Measurements from ENCODE around the gene MRPS2. TPM values are rescaled to one million over a fixed set of nuclear protein-coding genes. Genes with fewer than 3 reads are reported as not detected.

MRPS2 gene
- total and polyA plus RNA-seq, 2 experiments from 2014 or later, result 76.2 to 79.9 TPM

GRCh38 chr9:135517407-135517822 is 16.9 kb downstream of the MRPS2 start:
- no peak for TF ChIP-seq CTCF (IDR thresholded peaks at IDR 0.05; ENCODE audit: low read depth, low read length)
- Histone ChIP-seq H3K27me3 (no peaks in the 10 kb centered on the region), H3K4me3 (no peak overlapping the region), H3K9me3 (ENCODE audit: low read depth) (no peaks in the 10 kb centered on the region), H3K4me1 (ENCODE audit: low read depth) (no peaks in the 10 kb centered on the region), H3K36me3 (no peaks in the 10 kb centered on the region), H3K27ac (no peak overlapping the region)
- no peak for DNase-seq (ENCODE audit: low read depth in 1 of 2, low spot score in 1 of 2)

DNA sequence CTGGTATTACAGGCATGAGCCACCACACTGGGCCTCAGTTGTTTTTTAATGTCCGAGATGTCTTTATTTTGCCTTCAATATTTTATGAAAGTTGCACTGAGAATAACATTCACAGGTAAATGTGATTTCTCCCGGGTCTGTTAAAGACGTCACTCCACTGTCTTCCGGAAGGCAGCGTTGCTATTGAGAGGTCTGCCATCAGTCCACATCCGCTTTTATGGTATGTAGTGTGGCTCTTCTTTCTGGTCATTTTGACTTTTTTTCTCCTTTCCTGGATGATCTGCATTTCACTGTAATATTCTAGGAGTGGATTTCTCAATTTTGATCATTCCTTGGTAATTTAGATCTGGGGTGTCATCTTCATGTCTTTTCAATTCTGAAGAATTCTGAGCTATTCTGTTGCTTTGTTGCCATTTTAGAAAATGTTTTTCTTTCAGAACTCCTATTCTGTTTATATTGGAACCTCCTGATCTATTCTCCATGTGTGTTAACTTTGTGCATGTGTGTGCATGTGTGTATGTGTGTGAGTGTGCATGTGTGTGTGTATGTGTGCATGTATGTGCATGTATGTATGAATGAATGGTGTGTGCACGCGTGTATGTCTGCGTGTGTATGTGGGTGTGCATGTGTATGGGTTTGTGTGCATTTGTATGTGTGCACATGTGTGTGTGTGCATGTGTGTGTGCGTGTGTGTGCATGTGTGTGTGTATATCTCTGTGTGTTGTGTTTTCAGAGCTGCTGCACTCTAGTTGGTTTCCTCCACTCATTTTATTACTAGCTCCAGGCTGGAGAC is 18.9 kb downstream of the MRPS2 start:
- no peaks in the 10 kb centered on the region for H3K27me3 ChIP-seq
- DNase-seq (ENCODE audit: low read depth in 1 of 2, low spot score in 1 of 2), result no peak
- no peak overlapping the region for H3K4me3 ChIP-seq
- no peaks in the 10 kb centered on the region for H3K9me3 ChIP-seq (ENCODE audit: low read depth)
- no peaks in the 10 kb centered on the region for H3K4me1 ChIP-seq (ENCODE audit: low read depth)
- H3K36me3 ChIP-seq, result no peaks in the 10 kb centered on the region
- no peak for TF ChIP-seq CTCF (IDR thresholded peaks at IDR 0.05; ENCODE audit: low read depth, low read length)
- H3K27ac ChIP-seq, result no peak overlapping the region

- Histone ChIP-seq H3K27ac (no peak within 1 kb of the TSS), H3K9me3 (ENCODE audit: low read depth) (no peaks in the 10 kb centered on the region), H3K36me3 (no peaks in the 10 kb centered on the region), H3K4me3 (no peak within 1 kb of the TSS), H3K4me1 (ENCODE audit: low read depth) (no peaks in the 10 kb centered on the region), H3K27me3 (no peaks in the 10 kb centered on the region)
- no peak for TF ChIP-seq CTCF (IDR thresholded peaks at IDR 0.05; ENCODE audit: low read depth, low read length)
- no peak for DNase-seq (ENCODE audit: low read depth in 1 of 2, low spot score in 1 of 2)
Observed at GRCh38 chr9:135520916-135521607, 20.6 kb downstream of the MRPS2 start, which contains the start of gene LCN1. TSS of gene LCN1 (plus strand) at chr9:135521440. CDS start at chr9:135521498, 58 bp downstream.

DNA sequence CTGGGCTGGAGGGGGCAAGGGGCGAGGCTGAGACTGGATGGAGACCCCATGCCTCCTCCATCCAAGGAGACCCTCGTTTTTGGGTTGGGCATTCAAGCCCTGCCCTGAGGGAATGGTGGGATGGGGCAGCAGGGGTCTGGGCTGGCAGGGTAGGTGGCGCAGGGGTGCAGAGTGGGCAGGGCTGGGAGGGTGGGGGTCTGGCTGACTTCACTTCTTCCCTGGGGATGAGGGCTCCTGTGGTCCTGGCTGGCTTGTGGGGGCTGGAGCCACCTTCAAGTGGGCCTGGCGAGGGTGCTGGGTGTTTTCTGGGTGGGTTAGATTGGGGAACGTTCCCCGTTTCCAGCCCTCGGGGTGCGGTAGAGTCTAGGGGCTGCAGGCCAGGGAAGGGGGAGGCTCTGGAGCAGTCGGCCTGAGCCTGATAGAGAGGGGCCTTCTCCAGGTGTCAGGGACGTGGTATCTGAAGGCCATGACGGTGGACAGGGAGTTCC is 21.2 kb downstream of the MRPS2 start:
- no peaks in the 10 kb centered on the region for H3K36me3 ChIP-seq
- H3K27ac ChIP-seq, result no peak overlapping the region
- H3K4me1 ChIP-seq (ENCODE audit: low read depth), result no peaks in the 10 kb centered on the region
- no peak overlapping the region for H3K4me3 ChIP-seq
- no peak for DNase-seq (ENCODE audit: low read depth in 1 of 2, low spot score in 1 of 2)
- H3K27me3 ChIP-seq, result no peaks in the 10 kb centered on the region
- no peak for TF ChIP-seq CTCF (IDR thresholded peaks at IDR 0.05; ENCODE audit: low read depth, low read length)
- H3K9me3 ChIP-seq (ENCODE audit: low read depth), result no peaks in the 10 kb centered on the region

DNA sequence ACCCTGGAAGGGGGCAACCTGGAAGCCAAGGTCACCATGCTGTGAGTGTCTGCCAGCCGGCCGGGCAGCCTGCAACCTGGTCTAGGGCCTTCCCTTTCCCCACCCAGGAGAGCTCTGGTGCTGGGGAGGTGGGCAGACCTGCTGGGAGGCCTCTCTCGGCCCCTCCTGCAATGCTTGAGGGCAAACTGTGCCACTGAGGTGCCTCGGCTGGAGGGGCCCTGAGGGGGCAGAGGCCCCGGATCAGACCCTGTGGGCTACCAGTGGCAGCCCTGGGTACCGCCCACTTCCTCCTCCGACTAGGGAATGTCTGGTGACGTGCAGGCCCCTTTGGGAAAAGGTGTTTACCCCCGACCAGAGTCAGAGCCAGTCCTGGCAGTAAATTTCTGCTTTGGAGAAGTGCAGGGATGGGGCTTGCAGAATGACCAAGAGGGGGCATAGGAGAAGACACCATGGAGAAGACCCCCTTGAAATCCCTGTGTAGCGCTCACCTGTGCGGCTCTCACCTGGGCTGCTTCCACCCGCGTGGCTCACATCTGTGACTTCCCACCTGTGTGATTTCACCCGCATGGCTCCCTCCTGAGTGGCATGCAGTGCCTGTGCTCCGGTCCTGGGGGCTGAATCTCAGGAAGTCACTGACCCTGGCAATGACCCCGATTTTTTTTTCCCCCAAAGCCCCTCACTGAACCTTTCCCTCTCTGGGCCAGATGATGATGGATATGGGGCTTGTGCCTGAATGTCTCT is 21.8 kb downstream of the MRPS2 start:
- H3K36me3 ChIP-seq, result no peaks in the 10 kb centered on the region
- H3K4me1 ChIP-seq (ENCODE audit: low read depth), result no peaks in the 10 kb centered on the region
- no peak overlapping the region for H3K27ac ChIP-seq
- no peak for DNase-seq (ENCODE audit: low read depth in 1 of 2, low spot score in 1 of 2)
- H3K9me3 ChIP-seq (ENCODE audit: low read depth), result no peaks in the 10 kb centered on the region
- TF ChIP-seq CTCF (IDR thresholded peaks at IDR 0.05; ENCODE audit: low read depth, low read length), result no peak
- no peaks in the 10 kb centered on the region for H3K27me3 ChIP-seq
- H3K4me3 ChIP-seq, result no peak overlapping the region

Measured in cardiac muscle cell (in vitro differentiated cells and primary cell).